OCI-M2 (cell line): ENCODE results near the gene IMMP2L.

Source experiments
- DNase-seq: peaks from one replicate; lab custom pipeline; 2025; ENCODE audit not compliant: unreplicated experiment; lab: John Stamatoyannopoulos, UW

The IMMP2L gene

GRCh38 chr7:110786328-110786965, 775.8 kb downstream of the IMMP2L start:
- DNase-seq = no peak

GRCh38 chr7:110784749-110785148, 777.5 kb downstream of the IMMP2L start:
- DNase-seq = no peak

GRCh38 chr7:110780712-110781111, 781.6 kb downstream of the IMMP2L start:
- no peak for DNase-seq

GRCh38 chr7:110779339-110779738, 783.0 kb downstream of the IMMP2L start:
- no peak for DNase-seq

- no peak for DNase-seq
These were observed 787.2 kb downstream of the IMMP2L start for GRCh38 chr7:110775046-110775445.

- DNase-seq = no peak
These were observed 788.2 kb downstream of the IMMP2L start for GRCh38 chr7:110774071-110774470.

- DNase-seq = no peak
These were observed 789.7 kb downstream of the IMMP2L start for GRCh38 chr7:110772615-110773014.

GRCh38 chr7:110771717-110772116, 790.6 kb downstream of the IMMP2L start:
- DNase-seq = no peak

- DNase-seq = no peak
These were observed 794.7 kb downstream of the IMMP2L start for GRCh38 chr7:110767550-110768110.

- DNase-seq = no peak
These were observed 795.4 kb downstream of the IMMP2L start for GRCh38 chr7:110766864-110767263.

- no peak for DNase-seq
These were observed 797.4 kb downstream of the IMMP2L start for GRCh38 chr7:110764852-110765251.

GRCh38 chr7:110762546-110763225, 799.6 kb downstream of the IMMP2L start:
- DNase-seq = no peak

- no peak for DNase-seq
These were observed 802.0 kb downstream of the IMMP2L start for GRCh38 chr7:110760341-110760740.

GRCh38 chr7:110759069-110759468, 803.2 kb downstream of the IMMP2L start:
- no peak for DNase-seq

GRCh38 chr7:110754649-110755048, 807.6 kb downstream of the IMMP2L start:
- DNase-seq = no peak

GRCh38 chr7:110750931-110751605, 811.2 kb downstream of the IMMP2L start:
- no peak for DNase-seq

- DNase-seq = no peak
These were observed 829.1 kb downstream of the IMMP2L start for GRCh38 chr7:110733221-110733620.

GRCh38 chr7:110724811-110725210, 837.5 kb downstream of the IMMP2L start:
- DNase-seq = no peak

- no peak for DNase-seq
These were observed 840.9 kb downstream of the IMMP2L start for GRCh38 chr7:110721395-110721794.

GRCh38 chr7:110720626-110721025, 841.7 kb downstream of the IMMP2L start:
- no peak for DNase-seq

- no peak for DNase-seq
These were observed 842.6 kb downstream of the IMMP2L start for GRCh38 chr7:110719741-110720140.
